DND-41 (cell line): ENCODE data around the gene LSMEM2.

Source experiments
- EZH2 ChIP-seq: IDR thresholded peaks from 3 replicates; pipeline ENCODE4 v1.6.1; 2012; ENCODE audit warnings: borderline replicate concordance, low read depth, mild to moderate bottlenecking, moderate library complexity, low read length, inconsistent platforms; ENCODE audit not compliant: severe bottlenecking
- TF ChIP-seq, protein P1 (sequence below): IDR thresholded peaks from 2 replicates; pipeline ENCODE4 v1.5.1; 2012; ENCODE audit warnings: borderline replicate concordance, low read length, moderate library complexity, mild to moderate bottlenecking; ENCODE audit not compliant: poor library complexity, severe bottlenecking; ENCODE audit errors: extremely low read depth

DNA sequence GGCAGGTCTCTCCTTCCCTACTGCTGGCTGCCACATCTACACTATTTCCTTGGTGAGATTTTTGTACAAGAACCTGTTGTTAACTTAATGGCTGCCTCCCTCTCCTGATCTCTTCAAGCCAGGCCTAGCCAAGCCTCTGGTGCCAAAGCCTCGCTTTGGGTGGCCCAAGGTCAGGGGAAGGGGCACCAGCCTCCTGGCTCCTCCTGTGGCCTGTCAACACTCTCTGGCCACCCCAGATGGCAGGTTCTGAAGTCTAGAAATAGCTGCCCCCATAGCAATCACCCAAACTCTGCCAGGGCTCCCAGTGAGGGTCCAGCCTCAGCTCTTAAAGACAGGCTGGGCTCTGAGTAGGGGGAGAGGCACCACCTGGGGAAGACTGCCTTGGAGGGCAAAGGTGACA lies 8.4 kb downstream of the LSMEM2 start:
- TF ChIP-seq, protein P1, sequence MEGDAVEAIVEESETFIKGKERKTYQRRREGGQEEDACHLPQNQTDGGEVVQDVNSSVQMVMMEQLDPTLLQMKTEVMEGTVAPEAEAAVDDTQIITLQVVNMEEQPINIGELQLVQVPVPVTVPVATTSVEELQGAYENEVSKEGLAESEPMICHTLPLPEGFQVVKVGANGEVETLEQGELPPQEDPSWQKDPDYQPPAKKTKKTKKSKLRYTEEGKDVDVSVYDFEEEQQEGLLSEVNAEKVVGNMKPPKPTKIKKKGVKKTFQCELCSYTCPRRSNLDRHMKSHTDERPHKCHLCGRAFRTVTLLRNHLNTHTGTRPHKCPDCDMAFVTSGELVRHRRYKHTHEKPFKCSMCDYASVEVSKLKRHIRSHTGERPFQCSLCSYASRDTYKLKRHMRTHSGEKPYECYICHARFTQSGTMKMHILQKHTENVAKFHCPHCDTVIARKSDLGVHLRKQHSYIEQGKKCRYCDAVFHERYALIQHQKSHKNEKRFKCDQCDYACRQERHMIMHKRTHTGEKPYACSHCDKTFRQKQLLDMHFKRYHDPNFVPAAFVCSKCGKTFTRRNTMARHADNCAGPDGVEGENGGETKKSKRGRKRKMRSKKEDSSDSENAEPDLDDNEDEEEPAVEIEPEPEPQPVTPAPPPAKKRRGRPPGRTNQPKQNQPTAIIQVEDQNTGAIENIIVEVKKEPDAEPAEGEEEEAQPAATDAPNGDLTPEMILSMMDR, result no peak
- TF ChIP-seq EZH2, result no peak
